Adrenal gland (tissue), 5 donors: ENCODE data around the gene MGMT.

Source experiments
- POLR2A ChIP-seq, 2 donors: fragments of 450-650 bp; IDR thresholded peaks; one replicate each; pipeline ENCODE4 v1.6.1; 2017; ENCODE audit warnings: antibody characterized with exemption in 2 of 2, mild to moderate bottlenecking in 2 of 2, moderate library complexity in 1 of 2
- TF ChIP-seq, protein P1 (sequence below), 6 experiments: fragments of 450-650 bp in 4 of 6; fragments of 200-600 bp in 2 of 6; sonication (generic) in 1 of 6; IDR thresholded peaks; 1 replicate in 5 of 6; 2 replicates in 1 of 6; pipeline versions ENCODE4 v1.5.1 to v1.8.0; 2016 to 2021; ENCODE audit warnings: antibody characterized with exemption in 6 of 6, mild to moderate bottlenecking in 2 of 6, moderate library complexity in 1 of 6
- donor health status: DM: no; HTN: no; CAD: no.

DNA sequence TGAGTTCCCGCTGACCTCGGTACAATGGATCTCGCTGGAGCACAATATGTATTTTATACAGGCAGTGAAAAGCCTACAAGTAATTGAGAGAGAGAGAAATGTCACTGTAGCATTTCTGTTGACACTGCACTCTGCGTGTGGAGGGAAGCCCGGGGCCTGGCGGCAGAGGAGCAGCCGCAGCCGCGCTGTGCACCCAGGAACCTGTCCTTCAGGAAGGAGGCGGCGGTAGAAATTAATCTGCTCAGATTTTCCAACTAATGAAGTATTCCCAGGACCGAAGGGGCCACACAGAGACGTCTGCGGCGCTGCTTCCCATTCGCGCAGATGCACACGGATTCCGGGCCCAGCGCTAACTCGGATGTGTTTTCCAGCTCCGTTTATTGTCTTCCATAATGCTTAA is 327.0 kb downstream of the MGMT start:
- TF ChIP-seq POLR2A (IDR thresholded peaks at IDR 0.05): no peak
- TF ChIP-seq, protein P1, sequence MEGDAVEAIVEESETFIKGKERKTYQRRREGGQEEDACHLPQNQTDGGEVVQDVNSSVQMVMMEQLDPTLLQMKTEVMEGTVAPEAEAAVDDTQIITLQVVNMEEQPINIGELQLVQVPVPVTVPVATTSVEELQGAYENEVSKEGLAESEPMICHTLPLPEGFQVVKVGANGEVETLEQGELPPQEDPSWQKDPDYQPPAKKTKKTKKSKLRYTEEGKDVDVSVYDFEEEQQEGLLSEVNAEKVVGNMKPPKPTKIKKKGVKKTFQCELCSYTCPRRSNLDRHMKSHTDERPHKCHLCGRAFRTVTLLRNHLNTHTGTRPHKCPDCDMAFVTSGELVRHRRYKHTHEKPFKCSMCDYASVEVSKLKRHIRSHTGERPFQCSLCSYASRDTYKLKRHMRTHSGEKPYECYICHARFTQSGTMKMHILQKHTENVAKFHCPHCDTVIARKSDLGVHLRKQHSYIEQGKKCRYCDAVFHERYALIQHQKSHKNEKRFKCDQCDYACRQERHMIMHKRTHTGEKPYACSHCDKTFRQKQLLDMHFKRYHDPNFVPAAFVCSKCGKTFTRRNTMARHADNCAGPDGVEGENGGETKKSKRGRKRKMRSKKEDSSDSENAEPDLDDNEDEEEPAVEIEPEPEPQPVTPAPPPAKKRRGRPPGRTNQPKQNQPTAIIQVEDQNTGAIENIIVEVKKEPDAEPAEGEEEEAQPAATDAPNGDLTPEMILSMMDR (IDR thresholded peaks at IDR 0.05): no peak
